ENCODE data around the gene NRP1. TPM values are rescaled to one million over a fixed set of nuclear protein-coding genes. Genes with fewer than 3 reads are reported as not detected.

The NRP1 gene
- polyA plus RNA-seq, 1 of the 3 experiments (the other 2 are of a cell fraction), result 129 TPM

- CTCF ChIA-PET, result interaction anchor here (1.2 kb wide), 1 partner anchor 432 kb away, joined by 3 read pairs; no protein-coding TSS in a partner anchor
- no peak overlapping the region for H3K9ac ChIP-seq
- no peaks in the 10 kb centered on the region for H3K79me2 ChIP-seq (ENCODE audit: insufficient read depth)
- POLR2A ChIA-PET, result interaction anchor here (0.5 kb wide), 1 partner anchor 1303 kb away, joined by 4 read pairs; no protein-coding TSS in a partner anchor
- no peaks in the 10 kb centered on the region for H3F3A ChIP-seq (replicated peaks; ENCODE audit: insufficient read depth)
- H3K4me3 ChIP-seq (ENCODE audit: low read depth in 2 of 2, low read length in 1 of 2), result no peak overlapping the region
- no peak overlapping the region for H3K27ac ChIP-seq (ENCODE audit: low read depth in 2 of 2, low read length in 1 of 2)
- H3K9me2 ChIP-seq, result no peaks in the 10 kb centered on the region
- H3K4me1 ChIP-seq (ENCODE audit: control insufficient read depth in 1 of 2, insufficient read depth in 2 of 2, low read depth in 1 of 2, low read length in 1 of 2), result peaks cover 3 to 10% of the 10 kb centered on the region in 2 experiments; a peak in 3 of 4 replicates
- no peaks in the 10 kb centered on the region for H3K9me3 ChIP-seq
- TF ChIP-seq USF1 (IDR thresholded peaks at IDR 0.05; ENCODE audit: borderline replicate concordance, low read depth) (no peak), USF2 (IDR thresholded peaks at IDR 0.05; ENCODE audit: borderline replicate concordance, low read depth, low read length) (no peak), GATA2 (CRISPR knock-in tag; IDR thresholded peaks at IDR 0.05) (no peak), PBX3 (IDR thresholded peaks at IDR 0.05) (peak; percentile 15; the same call in 1 of the 2 replicates), SMC3 (IDR thresholded peaks at IDR 0.05; ENCODE audit: low read depth, low read length) (no peak), TCF12 (IDR thresholded peaks at IDR 0.05) (no peak), FOXM1 (IDR thresholded peaks at IDR 0.05; ENCODE audit: low read depth) (no peak), FOXJ3 (CRISPR knock-in tag; IDR thresholded peaks at IDR 0.05) (no peak), MAX (IDR thresholded peaks at IDR 0.05; ENCODE audit: low read depth) (no peak), RCOR1 (IDR thresholded peaks at IDR 0.05; ENCODE audit: low read length) (no peak), JUND (IDR thresholded peaks at IDR 0.05) (no peak; the same call in 1 of the 2 replicates), EP300 (IDR thresholded peaks at IDR 0.05; ENCODE audit: borderline replicate concordance in 1 of 2, low read depth in 1 of 2, low read length in 1 of 2) (no peak), NFIC (IDR thresholded peaks at IDR 0.05; ENCODE audit: borderline replicate concordance) (no peak), FOSL2 (IDR thresholded peaks at IDR 0.05; ENCODE audit: borderline replicate concordance, low read depth) (0 out of 2 replicates have a peak, but pooled peaks have one; percentile 12), REST (IDR thresholded peaks at IDR 0.05; ENCODE audit: low read depth, low read length) (no peak), CTCF (IDR thresholded peaks at IDR 0.05) (no peak), ZBTB33 (IDR thresholded peaks at IDR 0.05; ENCODE audit: borderline replicate concordance, low read depth) (no peak)
- no peaks in the 10 kb centered on the region for H4K20me1 ChIP-seq (ENCODE audit: insufficient read depth)
- H3K36me3 ChIP-seq (replicated peaks in 1 of 2; ENCODE audit: control insufficient read depth in 1 of 2, insufficient read depth in 2 of 2, low read length in 1 of 2), result no peaks in the 10 kb centered on the region
- DNase-seq, result no peak
- H3K27me3 ChIP-seq (ENCODE audit: insufficient read depth), result no peaks in the 10 kb centered on the region
- no peak overlapping the region for H3K4me2 ChIP-seq
- no peak overlapping the region for H2AFZ ChIP-seq (ENCODE audit: low read depth)
- 52% methylated on average over 2 of the region's 2 CpGs for WGBS (ENCODE audit: low lambda C conversion rate)
These were observed 15.6 kb upstream of the NRP1 start for GRCh38 chr10:33350041-33350440.

Data from SK-N-SH (cell line).